NT2/D1 (cell line): ENCODE data around the gene PXMP2.

Experiments used
- SUZ12 ChIP-seq: IDR thresholded peaks from 2 replicates; pipeline ENCODE4 v1.6.1; 2011; ENCODE audit not compliant: insufficient read length, insufficient read depth; ENCODE audit errors: extremely low read depth
- YY1 ChIP-seq: IDR thresholded peaks from 2 replicates; pipeline ENCODE4 v1.6.1; 2011; ENCODE audit not compliant: insufficient read length, insufficient read depth
- ZNF274 ChIP-seq: IDR thresholded peaks from 2 replicates; pipeline ENCODE4 v1.6.1; 2011; ENCODE audit warnings: mild to moderate bottlenecking, low read depth, low read length

DNA sequence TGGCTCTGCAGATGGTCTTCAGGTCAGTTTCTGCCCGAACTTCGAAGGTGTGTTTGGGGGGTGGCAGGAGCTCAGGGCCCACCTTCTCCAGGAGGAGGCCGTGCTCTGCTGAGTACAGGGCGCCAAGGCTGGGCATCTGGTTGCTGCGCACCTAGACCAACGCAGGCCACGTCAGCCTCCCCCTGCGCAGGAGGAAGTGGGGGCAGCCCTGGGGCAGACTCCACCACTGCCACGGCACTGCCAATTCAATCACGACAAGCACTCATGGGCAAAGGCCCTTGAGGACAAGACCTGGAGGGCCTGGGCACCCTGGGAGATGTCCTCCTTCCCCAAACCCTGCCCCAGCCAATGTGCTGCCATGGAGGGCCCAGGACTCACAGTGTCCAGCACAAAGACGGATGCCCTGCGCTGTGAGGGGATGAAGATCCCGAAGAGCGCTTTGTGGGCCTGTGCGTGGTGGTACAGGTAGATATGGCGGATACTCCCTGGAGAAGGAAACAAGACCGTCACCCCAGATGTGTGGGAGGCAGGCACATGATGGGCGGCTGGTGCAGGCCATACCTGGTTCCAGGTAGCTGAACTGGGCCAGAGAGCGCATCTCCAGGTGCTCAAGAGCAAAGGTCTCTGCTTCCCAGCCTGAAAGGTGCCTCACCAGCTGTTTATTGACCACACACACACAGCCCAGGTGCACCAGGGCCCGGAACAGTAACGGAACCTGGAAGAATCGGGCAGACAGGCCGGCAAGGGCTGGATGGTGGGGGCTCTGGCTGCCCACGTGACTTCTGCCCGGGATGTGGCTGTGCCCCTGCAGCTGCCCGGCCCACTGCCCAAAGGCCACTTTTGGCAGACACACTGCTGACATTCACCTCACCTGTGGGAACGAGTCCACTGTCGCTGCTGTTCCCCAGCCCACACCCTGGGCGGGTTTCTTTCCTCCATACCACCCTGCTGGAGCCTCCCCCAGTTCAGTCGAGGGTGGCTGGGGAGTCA, 44.2 kb upstream of the PXMP2 start:
- TF ChIP-seq ZNF274 (no peak), YY1 (no peak), SUZ12 (no peak)
